Measurements from ENCODE around the gene RNF10. TPM values are rescaled to one million over a fixed set of nuclear protein-coding genes. Genes with fewer than 3 reads are reported as not detected.
A peak's percentile ranks its signal among the peaks of the same experiment; 100 is the strongest.

The RNF10 gene
- total RNA-seq, 1 experiment from 2014 or later: 166 TPM

- H3K9me3 Mint-ChIP-seq (ENCODE audit: unreplicated experiment): no peaks in the 10 kb centered on the region
- TF ChIP-seq CTCF (IDR thresholded peaks at IDR 0.05; ENCODE audit: unreplicated experiment): peak; percentile 91
- H3K27me3 Mint-ChIP-seq (ENCODE audit: insufficient read depth, unreplicated experiment): no peaks in the 10 kb centered on the region
- DNase-seq (ENCODE audit: unreplicated experiment): peak; percentile 73
- H3K4me3 Mint-ChIP-seq (ENCODE audit: unreplicated experiment): peak overlapping the region; percentile 45
- no peak overlapping the region for H3K27ac Mint-ChIP-seq (ENCODE audit: low read depth, unreplicated experiment)
- H3K36me3 Mint-ChIP-seq (ENCODE audit: insufficient read depth, unreplicated experiment): peaks cover 27% of the 10 kb centered on the region
- ChIA-PET CTCF (interaction anchor here (0.6 to 5.1 kb wide), 40 partner anchors 8 to 687 kb away, joined by 3 to 127 read pairs (median 5); no protein-coding TSS in a partner anchor), POLR2A (interaction anchor here (0.6 to 0.9 kb wide), 2 partner anchors 103 to 108 kb away, joined by 3 to 6 read pairs; partner anchors contain the start of gene MLEC)
- intact Hi-C loops (cut with micrococcal nuclease): loop anchor here (1.0 to 2.0 kb wide), 6 partner anchors 66 to 527 kb away; no protein-coding TSS in a partner anchor
- BruUV-seq (replicated peaks): no TSS peak
- H3K4me1 Mint-ChIP-seq (ENCODE audit: insufficient read depth, unreplicated experiment): peaks cover 16% of the 10 kb centered on the region
These were observed 49.4 kb downstream of the RNF10 start for GRCh38 chr12:120583478-120584030.

- Mint-ChIP-seq H3K4me3 (ENCODE audit: unreplicated experiment) (peak overlapping the region; percentile 45), H3K4me1 (ENCODE audit: insufficient read depth, unreplicated experiment) (peaks cover 16% of the 10 kb centered on the region), H3K36me3 (ENCODE audit: insufficient read depth, unreplicated experiment) (peaks cover 17% of the 10 kb centered on the region), H3K27ac (ENCODE audit: low read depth, unreplicated experiment) (no peak overlapping the region), H3K27me3 (ENCODE audit: insufficient read depth, unreplicated experiment) (no peaks in the 10 kb centered on the region), H3K9me3 (ENCODE audit: unreplicated experiment) (no peaks in the 10 kb centered on the region)
- intact Hi-C loops (cut with micrococcal nuclease): no loop called here
- no TSS peak for BruUV-seq (replicated peaks)
- peak; percentile 23 for DNase-seq (ENCODE audit: unreplicated experiment)
- CTCF ChIA-PET: interaction anchor here (0.6 to 5.1 kb wide), 13 partner anchors 17 to 525 kb away, joined by 3 to 127 read pairs (median 4); no protein-coding TSS in a partner anchor
- peak; percentile 27 for TF ChIP-seq CTCF (IDR thresholded peaks at IDR 0.05; ENCODE audit: unreplicated experiment)
- POLR2A ChIA-PET: interaction anchor here (0.6 to 0.7 kb wide), 2 partner anchors 62 to 317 kb away, joined by 3 read pairs; no protein-coding TSS in a partner anchor
These were observed 50.4 kb downstream of the RNF10 start for GRCh38 chr12:120584343-120585149.

- Mint-ChIP-seq H3K9me3 (ENCODE audit: unreplicated experiment) (no peaks in the 10 kb centered on the region), H3K36me3 (ENCODE audit: insufficient read depth, unreplicated experiment) (peaks cover 7% of the 10 kb centered on the region), H3K27me3 (ENCODE audit: insufficient read depth, unreplicated experiment) (no peaks in the 10 kb centered on the region), H3K4me1 (ENCODE audit: insufficient read depth, unreplicated experiment) (peaks cover 6% of the 10 kb centered on the region), H3K27ac (ENCODE audit: low read depth, unreplicated experiment) (no peak overlapping the region), H3K4me3 (ENCODE audit: unreplicated experiment) (no peak overlapping the region)
- no peak for TF ChIP-seq CTCF (IDR thresholded peaks at IDR 0.05; ENCODE audit: unreplicated experiment)
- ChIA-PET CTCF (interaction anchor here (1.0 kb wide), 1 partner anchor 60 kb away, joined by 3 read pairs; no protein-coding TSS in a partner anchor), POLR2A (no interaction called here)
- no peak for DNase-seq (ENCODE audit: unreplicated experiment)
- BruUV-seq (replicated peaks): no TSS peak
- intact Hi-C loops (cut with micrococcal nuclease): no loop called here
These were observed 52.0 kb downstream of the RNF10 start for GRCh38 chr12:120586206-120586605.

GRCh38 chr12:120586860-120587259 is 52.7 kb downstream of the RNF10 start:
- no peak for DNase-seq (ENCODE audit: unreplicated experiment)
- Mint-ChIP-seq H3K4me3 (ENCODE audit: unreplicated experiment) (no peak overlapping the region), H3K9me3 (ENCODE audit: unreplicated experiment) (no peaks in the 10 kb centered on the region), H3K36me3 (ENCODE audit: insufficient read depth, unreplicated experiment) (peaks cover 5% of the 10 kb centered on the region), H3K27ac (ENCODE audit: low read depth, unreplicated experiment) (no peak overlapping the region), H3K4me1 (ENCODE audit: insufficient read depth, unreplicated experiment) (peaks cover 2% of the 10 kb centered on the region), H3K27me3 (ENCODE audit: insufficient read depth, unreplicated experiment) (no peaks in the 10 kb centered on the region)
- no peak for TF ChIP-seq CTCF (IDR thresholded peaks at IDR 0.05; ENCODE audit: unreplicated experiment)
- intact Hi-C loops (cut with micrococcal nuclease): no loop called here
- ChIA-PET POLR2A (no interaction called here), CTCF (interaction anchor here (0.6 to 1.0 kb wide), 3 partner anchors 60 to 79 kb away, joined by 3 to 4 read pairs (median 3); no protein-coding TSS in a partner anchor)
- no TSS peak for BruUV-seq (replicated peaks)

All from MCF 10A (cell line).